GM18498 (cell line): ENCODE results near the gene OR12D3.
"Not testable (repeated sequence)": the region's sequence is repeated elsewhere in the genome, so short reads cannot be mapped to it uniquely, and the experiment has no call there.

Source experiments
- ATAC-seq: cut with Tn5 transposase; IDR thresholded peaks from one replicate; pipeline ENCODE4 v1.9.1; 2021; ENCODE audit warnings: mild to moderate bottlenecking, moderate library complexity; ENCODE audit not compliant: unreplicated experiment

Gene OR12D3

GRCh38 chr6:29375191-29375590, at the start of gene OR12D3:
TSS of gene OR12D3 (minus strand) at chr6:29375291. CDS start at chr6:29375287, 4 bp downstream.
- ATAC-seq = no peak

GRCh38 chr6:29424575-29424974, 49.5 kb upstream of the OR12D3 start:
- no peak for ATAC-seq

- ATAC-seq = no peak
Measured at GRCh38 chr6:29424168-29424567, 49.1 kb upstream of the OR12D3 start.

- no peak for ATAC-seq
Measured at GRCh38 chr6:29419516-29419915, 44.4 kb upstream of the OR12D3 start.

GRCh38 chr6:29414588-29414987, 39.5 kb upstream of the OR12D3 start, which contains the start of gene OR12D1:
TSS of gene OR12D1 (plus strand) at chr6:29414928.
- ATAC-seq = no peak

GRCh38 chr6:29403801-29404200, 28.7 kb upstream of the OR12D3 start:
- no peak for ATAC-seq

GRCh38 chr6:29399525-29399924, 24.4 kb upstream of the OR12D3 start:
- ATAC-seq = no peak

- ATAC-seq = no peak
Measured at GRCh38 chr6:29395331-29395730, 20.2 kb upstream of the OR12D3 start, which contains the start of gene OR12D2. TSS of gene OR12D2 (plus strand) at chr6:29395631. CDS start at chr6:29396700, 1,069 bp downstream.

GRCh38 chr6:29388533-29388932, 13.4 kb upstream of the OR12D3 start:
- no peak for ATAC-seq

- ATAC-seq = no peak
Measured at GRCh38 chr6:29376003-29376402, 912 bp upstream of the OR12D3 start.

GRCh38 chr6:29368765-29369164, 6.3 kb downstream of the OR12D3 start, which contains the start of gene OR5V1:
TSS of gene OR5V1 (minus strand) at chr6:29368865. CDS start at chr6:29356195, 12,670 bp downstream.
- no peak for ATAC-seq

GRCh38 chr6:29355603-29356002, 19.5 kb downstream of the OR12D3 start:
- no peak for ATAC-seq

GRCh38 chr6:29354980-29355379, 20.1 kb downstream of the OR12D3 start:
- no peak for ATAC-seq

GRCh38 chr6:29349348-29349747, 25.7 kb downstream of the OR12D3 start:
- ATAC-seq = not testable (repeated sequence)

GRCh38 chr6:29345380-29345779, 29.7 kb downstream of the OR12D3 start:
- no peak for ATAC-seq

- no peak for ATAC-seq
Measured at GRCh38 chr6:29336269-29336668, 38.8 kb downstream of the OR12D3 start.

GRCh38 chr6:29332676-29333075, 42.4 kb downstream of the OR12D3 start:
- no peak for ATAC-seq

GRCh38 chr6:29325777-29326176, 49.3 kb downstream of the OR12D3 start:
- ATAC-seq = no peak
